MCF 10A (cell line): Measurements from ENCODE around the gene CDCP2. TPM values are rescaled to one million over a fixed set of nuclear protein-coding genes. Genes with fewer than 3 reads are reported as not detected.

Source experiments
- BruUV-seq: library from RNA; stranded (reverse); fragments of 400-500 nt; replicated peaks from 2 replicates; lab custom pipeline; 2021; lab: Mats Ljungman, UMichigan
- CTCF ChIA-PET: fragments of 300-600 bp; sonication (Branson Sonifier 250); formaldehyde crosslinking; extraction: SDS; loops from one replicate; lab custom pipeline; 2021; ENCODE audit warnings: antibody characterized with exemption, inconsistent platforms; lab: Yijun Ruan, JAX
- POLR2A ChIA-PET: fragments of 300-600, 350-650 bp; sonication (Branson Sonifier 250); formaldehyde crosslinking; extraction: SDS; loops from one replicate; lab custom pipeline; 2020; ENCODE audit warnings: antibody characterized with exemption, inconsistent platforms; lab: Yijun Ruan, JAX
- DNase-seq: peaks from one replicate; pipeline ENCODE4 v3.0.0-alpha.2; 2018; ENCODE audit not compliant: unreplicated experiment
- H3K27ac Mint-ChIP-seq: one replicate; pipeline ENCODE4 v1.8.0; 2022; ENCODE audit warnings: mild to moderate bottlenecking, low read depth, mixed read lengths; ENCODE audit not compliant: unreplicated experiment
- H3K27me3 Mint-ChIP-seq: one replicate; pipeline ENCODE4 v1.8.0; 2022; ENCODE audit warnings: mixed read lengths; ENCODE audit not compliant: insufficient read depth, unreplicated experiment
- H3K36me3 Mint-ChIP-seq: one replicate; pipeline ENCODE4 v1.8.0; 2022; ENCODE audit warnings: mild to moderate bottlenecking, moderate library complexity, mixed read lengths; ENCODE audit not compliant: insufficient read depth, unreplicated experiment
- H3K4me1 Mint-ChIP-seq: one replicate; pipeline ENCODE4 v1.8.0; 2022; ENCODE audit warnings: mixed read lengths; ENCODE audit not compliant: insufficient read depth, unreplicated experiment
- H3K4me3 Mint-ChIP-seq: one replicate; pipeline ENCODE4 v1.8.0; 2022; ENCODE audit warnings: mild to moderate bottlenecking, moderate library complexity, mixed read lengths; ENCODE audit not compliant: unreplicated experiment
- H3K9me3 Mint-ChIP-seq: one replicate; pipeline ENCODE4 v1.8.0; 2022; ENCODE audit warnings: mixed read lengths; ENCODE audit not compliant: unreplicated experiment
- CTCF ChIP-seq: fragments of 200-600 bp; IDR thresholded peaks from one replicate; pipeline ENCODE4 v1.8.0; 2022; ENCODE audit warnings: antibody characterized with exemption, mild to moderate bottlenecking; ENCODE audit not compliant: unreplicated experiment
- intact Hi-C: fragments of 100-400 bp; cut with micrococcal nuclease; formaldehyde crosslinking; loops from 2 replicates; pipeline ENCODE4 v1.14.1; 2022
- total RNA-seq: library from RNA; stranded (reverse); gene quantifications from 2 replicates; pipeline ENCODE4 v1.2.3, GENCODE V29; 2022

The CDCP2 gene
- total RNA-seq, 1 experiment from 2014 or later: not detected

- H3K27ac Mint-ChIP-seq: no peak overlapping the region
- H3K27me3 Mint-ChIP-seq: no peaks in the 10 kb centered on the region
- no peaks in the 10 kb centered on the region for H3K36me3 Mint-ChIP-seq
- CTCF ChIA-PET: no interaction called here
- no peak for TF ChIP-seq CTCF
- no peak overlapping the region for H3K4me3 Mint-ChIP-seq
- H3K4me1 Mint-ChIP-seq: no peaks in the 10 kb centered on the region
- POLR2A ChIA-PET: no interaction called here
- no TSS peak for BruUV-seq
- intact Hi-C loops: no loop called here
- no peak for DNase-seq
- no peaks in the 10 kb centered on the region for H3K9me3 Mint-ChIP-seq
These were observed 24.9 kb upstream of the CDCP2 start for GRCh38 chr1:54177726-54178125.

- H3K27me3 Mint-ChIP-seq: no peaks in the 10 kb centered on the region
- no peaks in the 10 kb centered on the region for H3K36me3 Mint-ChIP-seq
- H3K4me1 Mint-ChIP-seq: no peaks in the 10 kb centered on the region
- H3K9me3 Mint-ChIP-seq: no peaks in the 10 kb centered on the region
- no peak overlapping the region for H3K4me3 Mint-ChIP-seq
- no TSS peak for BruUV-seq
- H3K27ac Mint-ChIP-seq: no peak overlapping the region
- no peak for TF ChIP-seq CTCF
- ChIA-PET CTCF (interaction anchor here (1.0 kb wide), 1 partner anchor 105 kb away, joined by 5 read pairs; no protein-coding TSS in a partner anchor), POLR2A (interaction anchor here (0.8 kb wide), 1 partner anchor 23 kb away, joined by 3 read pairs; the partner anchor contains the start of genes CYB5RL and MRPL37)
- no peak for DNase-seq
- intact Hi-C loops: no loop called here
These were observed 24.0 kb upstream of the CDCP2 start for GRCh38 chr1:54176621-54177327.

- intact Hi-C loops: no loop called here
- CTCF ChIA-PET: interaction anchor here (0.6 kb wide), 1 partner anchor 10 kb away, joined by 3 read pairs; no protein-coding TSS in a partner anchor
- no TSS peak for BruUV-seq
- POLR2A ChIA-PET: no interaction called here
- no peak overlapping the region for H3K27ac Mint-ChIP-seq
- DNase-seq: no peak
- H3K36me3 Mint-ChIP-seq: no peaks in the 10 kb centered on the region
- no peaks in the 10 kb centered on the region for H3K9me3 Mint-ChIP-seq
- H3K4me3 Mint-ChIP-seq: no peak overlapping the region
- TF ChIP-seq CTCF: no peak
- H3K27me3 Mint-ChIP-seq: no peaks in the 10 kb centered on the region
- H3K4me1 Mint-ChIP-seq: peaks cover 5% of the 10 kb centered on the region
These were observed 21.3 kb upstream of the CDCP2 start for GRCh38 chr1:54174106-54174505.

GRCh38 chr1:54173681-54174080 is 20.9 kb upstream of the CDCP2 start:
- H3K36me3 Mint-ChIP-seq: no peaks in the 10 kb centered on the region
- H3K9me3 Mint-ChIP-seq: no peaks in the 10 kb centered on the region
- CTCF ChIA-PET: no interaction called here
- DNase-seq: no peak
- POLR2A ChIA-PET: no interaction called here
- H3K4me3 Mint-ChIP-seq: no peak overlapping the region
- H3K27me3 Mint-ChIP-seq: no peaks in the 10 kb centered on the region
- no peak overlapping the region for H3K27ac Mint-ChIP-seq
- no peak for TF ChIP-seq CTCF
- H3K4me1 Mint-ChIP-seq: peaks cover 5% of the 10 kb centered on the region
- intact Hi-C loops: no loop called here
- no TSS peak for BruUV-seq
